H1 (cell line): ENCODE results near the gene WWC1. TPM values are rescaled to one million over a fixed set of nuclear protein-coding genes. Genes with fewer than 3 reads are reported as not detected.

Experiments used
- PHF8 ChIP-seq: fragments of 200-600 bp; sonication (generic); conservative IDR thresholded peaks from 2 replicates; pipeline ENCODE4 v1.7.1; 2012; ENCODE audit warnings: low read depth, mild to moderate bottlenecking, inconsistent platforms, low read length, moderate library complexity
- RNF2 ChIP-seq: fragments of 200-900, 300-1000 bp; sonication (generic); IDR thresholded peaks from 2 replicates; pipeline ENCODE4 v1.7.1; 2016; ENCODE audit warnings: borderline replicate concordance, low read depth, mild to moderate bottlenecking, antibody characterized with exemption, low read length; ENCODE audit not compliant: poor library complexity, severe bottlenecking; ENCODE audit errors: missing control alignments
- TAF7 ChIP-seq: optimal IDR thresholded peaks from 2 replicates; pipeline ENCODE3; 2011; ENCODE audit warnings: low read depth, mild to moderate bottlenecking, inconsistent platforms, low read length, moderate library complexity, borderline replicate concordance
- TEAD4 ChIP-seq: IDR thresholded peaks from 2 replicates; pipeline ENCODE4 v1.6.1; 2012; ENCODE audit warnings: low read depth, low read length, inconsistent platforms, mixed read lengths
- polyA plus RNA-seq, 7 experiments: library from polyadenylated mRNA; depleted of rRNA in 3 of 7; stranded (reverse) in 5 of 7; unstranded in 2 of 7; fragments of >200 nt in 5 of 7; fragments of 200-250 nt in 2 of 7; gene quantifications; 1 replicate in 5 of 7; 2 replicates in 1 of 7; 4 replicates in 1 of 7; pipeline versions ENCODE4 v1.2.1 to v1.2.3, GENCODE V29; 2011 to 2013; ENCODE audit warnings: missing spikeins in 2 of 7, mixed read lengths in 2 of 7
- total RNA-seq: library from RNA; stranded (reverse); fragmentation: NEBNext Ultra II Directional; extraction: Animal tissue kit (Norgen Biotek cat#: 25700); gene quantifications from 2 replicates; pipeline ENCODE4 v1.2.1, GENCODE V29; 2021
- TF ChIP-seq, protein P1 (sequence below): IDR thresholded peaks from 2 replicates; pipeline ENCODE4 v1.6.1; 2012; ENCODE audit warnings: low read length, inconsistent platforms
- TF ChIP-seq, protein P2 (sequence below): fragments of 300-600 bp; sonication (generic); IDR thresholded peaks from 2 replicates; pipeline ENCODE4 v1.7.1; 2012; ENCODE audit warnings: low read length, moderate library complexity, mild to moderate bottlenecking, inconsistent platforms; ENCODE audit not compliant: insufficient replicate concordance

WWC1 gene
- total and polyA plus RNA-seq, 2 of the 8 experiments (the other 6 are each of a cell fraction or from before 2014, with no cell fraction given) = 16.4 to 41.1 TPM

DNA sequence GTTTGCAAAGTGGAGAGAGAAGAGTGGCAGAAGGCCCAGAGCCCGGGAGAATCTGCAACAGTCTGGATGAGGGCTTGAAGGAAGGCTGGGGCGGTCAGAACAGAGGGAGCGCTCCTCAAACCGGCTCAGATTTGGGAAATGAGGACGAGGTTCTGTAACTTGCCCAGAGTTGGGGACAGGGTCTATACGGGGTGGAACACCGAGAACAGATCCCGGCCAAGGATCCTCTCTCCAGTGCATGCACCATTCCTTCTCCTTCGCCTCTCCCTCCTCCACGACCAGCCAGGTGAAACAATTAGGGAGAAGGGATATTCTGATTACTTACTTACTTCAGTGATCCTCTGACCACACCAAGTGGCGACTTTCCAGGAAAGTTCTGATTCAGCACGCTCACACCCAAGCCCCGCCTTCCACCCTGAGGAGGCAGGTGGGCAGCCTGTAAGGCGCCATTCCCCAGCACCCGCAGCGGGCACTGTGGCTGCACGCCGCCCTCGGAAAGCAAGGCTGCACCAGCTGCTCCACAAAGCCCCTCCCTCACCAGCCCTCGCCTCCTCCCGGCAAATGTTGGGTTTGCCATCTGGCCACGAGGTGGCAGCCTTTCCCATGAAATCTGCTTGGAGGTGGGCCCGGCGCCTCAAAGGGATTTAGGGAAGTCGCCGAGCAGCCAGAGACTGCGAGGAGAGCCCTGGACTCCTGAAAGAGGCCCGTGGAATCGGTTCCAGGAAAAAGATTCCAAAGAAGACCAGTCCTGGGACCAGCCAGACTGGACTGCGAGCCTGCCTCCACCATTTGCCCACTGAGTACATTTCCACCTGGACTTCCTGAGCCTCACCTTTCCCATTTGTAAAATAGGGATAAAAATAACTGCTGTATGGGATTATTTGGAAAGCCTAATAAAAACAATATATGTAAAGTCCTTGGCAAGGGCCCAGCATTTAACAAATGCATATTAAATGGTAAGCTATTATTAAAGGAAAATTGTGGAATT, 22.2 kb upstream of the WWC1 start (continued):
- TF ChIP-seq TEAD4 = no peak
- no peak for TF ChIP-seq PHF8
- TF ChIP-seq, protein P1, sequence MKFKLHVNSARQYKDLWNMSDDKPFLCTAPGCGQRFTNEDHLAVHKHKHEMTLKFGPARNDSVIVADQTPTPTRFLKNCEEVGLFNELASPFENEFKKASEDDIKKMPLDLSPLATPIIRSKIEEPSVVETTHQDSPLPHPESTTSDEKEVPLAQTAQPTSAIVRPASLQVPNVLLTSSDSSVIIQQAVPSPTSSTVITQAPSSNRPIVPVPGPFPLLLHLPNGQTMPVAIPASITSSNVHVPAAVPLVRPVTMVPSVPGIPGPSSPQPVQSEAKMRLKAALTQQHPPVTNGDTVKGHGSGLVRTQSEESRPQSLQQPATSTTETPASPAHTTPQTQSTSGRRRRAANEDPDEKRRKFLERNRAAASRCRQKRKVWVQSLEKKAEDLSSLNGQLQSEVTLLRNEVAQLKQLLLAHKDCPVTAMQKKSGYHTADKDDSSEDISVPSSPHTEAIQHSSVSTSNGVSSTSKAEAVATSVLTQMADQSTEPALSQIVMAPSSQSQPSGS = 0 out of 2 replicates have a peak, but pooled peaks have one; percentile 24
- TF ChIP-seq TAF7 = no peak
- TF ChIP-seq RNF2 = no peak
- TF ChIP-seq, protein P2, sequence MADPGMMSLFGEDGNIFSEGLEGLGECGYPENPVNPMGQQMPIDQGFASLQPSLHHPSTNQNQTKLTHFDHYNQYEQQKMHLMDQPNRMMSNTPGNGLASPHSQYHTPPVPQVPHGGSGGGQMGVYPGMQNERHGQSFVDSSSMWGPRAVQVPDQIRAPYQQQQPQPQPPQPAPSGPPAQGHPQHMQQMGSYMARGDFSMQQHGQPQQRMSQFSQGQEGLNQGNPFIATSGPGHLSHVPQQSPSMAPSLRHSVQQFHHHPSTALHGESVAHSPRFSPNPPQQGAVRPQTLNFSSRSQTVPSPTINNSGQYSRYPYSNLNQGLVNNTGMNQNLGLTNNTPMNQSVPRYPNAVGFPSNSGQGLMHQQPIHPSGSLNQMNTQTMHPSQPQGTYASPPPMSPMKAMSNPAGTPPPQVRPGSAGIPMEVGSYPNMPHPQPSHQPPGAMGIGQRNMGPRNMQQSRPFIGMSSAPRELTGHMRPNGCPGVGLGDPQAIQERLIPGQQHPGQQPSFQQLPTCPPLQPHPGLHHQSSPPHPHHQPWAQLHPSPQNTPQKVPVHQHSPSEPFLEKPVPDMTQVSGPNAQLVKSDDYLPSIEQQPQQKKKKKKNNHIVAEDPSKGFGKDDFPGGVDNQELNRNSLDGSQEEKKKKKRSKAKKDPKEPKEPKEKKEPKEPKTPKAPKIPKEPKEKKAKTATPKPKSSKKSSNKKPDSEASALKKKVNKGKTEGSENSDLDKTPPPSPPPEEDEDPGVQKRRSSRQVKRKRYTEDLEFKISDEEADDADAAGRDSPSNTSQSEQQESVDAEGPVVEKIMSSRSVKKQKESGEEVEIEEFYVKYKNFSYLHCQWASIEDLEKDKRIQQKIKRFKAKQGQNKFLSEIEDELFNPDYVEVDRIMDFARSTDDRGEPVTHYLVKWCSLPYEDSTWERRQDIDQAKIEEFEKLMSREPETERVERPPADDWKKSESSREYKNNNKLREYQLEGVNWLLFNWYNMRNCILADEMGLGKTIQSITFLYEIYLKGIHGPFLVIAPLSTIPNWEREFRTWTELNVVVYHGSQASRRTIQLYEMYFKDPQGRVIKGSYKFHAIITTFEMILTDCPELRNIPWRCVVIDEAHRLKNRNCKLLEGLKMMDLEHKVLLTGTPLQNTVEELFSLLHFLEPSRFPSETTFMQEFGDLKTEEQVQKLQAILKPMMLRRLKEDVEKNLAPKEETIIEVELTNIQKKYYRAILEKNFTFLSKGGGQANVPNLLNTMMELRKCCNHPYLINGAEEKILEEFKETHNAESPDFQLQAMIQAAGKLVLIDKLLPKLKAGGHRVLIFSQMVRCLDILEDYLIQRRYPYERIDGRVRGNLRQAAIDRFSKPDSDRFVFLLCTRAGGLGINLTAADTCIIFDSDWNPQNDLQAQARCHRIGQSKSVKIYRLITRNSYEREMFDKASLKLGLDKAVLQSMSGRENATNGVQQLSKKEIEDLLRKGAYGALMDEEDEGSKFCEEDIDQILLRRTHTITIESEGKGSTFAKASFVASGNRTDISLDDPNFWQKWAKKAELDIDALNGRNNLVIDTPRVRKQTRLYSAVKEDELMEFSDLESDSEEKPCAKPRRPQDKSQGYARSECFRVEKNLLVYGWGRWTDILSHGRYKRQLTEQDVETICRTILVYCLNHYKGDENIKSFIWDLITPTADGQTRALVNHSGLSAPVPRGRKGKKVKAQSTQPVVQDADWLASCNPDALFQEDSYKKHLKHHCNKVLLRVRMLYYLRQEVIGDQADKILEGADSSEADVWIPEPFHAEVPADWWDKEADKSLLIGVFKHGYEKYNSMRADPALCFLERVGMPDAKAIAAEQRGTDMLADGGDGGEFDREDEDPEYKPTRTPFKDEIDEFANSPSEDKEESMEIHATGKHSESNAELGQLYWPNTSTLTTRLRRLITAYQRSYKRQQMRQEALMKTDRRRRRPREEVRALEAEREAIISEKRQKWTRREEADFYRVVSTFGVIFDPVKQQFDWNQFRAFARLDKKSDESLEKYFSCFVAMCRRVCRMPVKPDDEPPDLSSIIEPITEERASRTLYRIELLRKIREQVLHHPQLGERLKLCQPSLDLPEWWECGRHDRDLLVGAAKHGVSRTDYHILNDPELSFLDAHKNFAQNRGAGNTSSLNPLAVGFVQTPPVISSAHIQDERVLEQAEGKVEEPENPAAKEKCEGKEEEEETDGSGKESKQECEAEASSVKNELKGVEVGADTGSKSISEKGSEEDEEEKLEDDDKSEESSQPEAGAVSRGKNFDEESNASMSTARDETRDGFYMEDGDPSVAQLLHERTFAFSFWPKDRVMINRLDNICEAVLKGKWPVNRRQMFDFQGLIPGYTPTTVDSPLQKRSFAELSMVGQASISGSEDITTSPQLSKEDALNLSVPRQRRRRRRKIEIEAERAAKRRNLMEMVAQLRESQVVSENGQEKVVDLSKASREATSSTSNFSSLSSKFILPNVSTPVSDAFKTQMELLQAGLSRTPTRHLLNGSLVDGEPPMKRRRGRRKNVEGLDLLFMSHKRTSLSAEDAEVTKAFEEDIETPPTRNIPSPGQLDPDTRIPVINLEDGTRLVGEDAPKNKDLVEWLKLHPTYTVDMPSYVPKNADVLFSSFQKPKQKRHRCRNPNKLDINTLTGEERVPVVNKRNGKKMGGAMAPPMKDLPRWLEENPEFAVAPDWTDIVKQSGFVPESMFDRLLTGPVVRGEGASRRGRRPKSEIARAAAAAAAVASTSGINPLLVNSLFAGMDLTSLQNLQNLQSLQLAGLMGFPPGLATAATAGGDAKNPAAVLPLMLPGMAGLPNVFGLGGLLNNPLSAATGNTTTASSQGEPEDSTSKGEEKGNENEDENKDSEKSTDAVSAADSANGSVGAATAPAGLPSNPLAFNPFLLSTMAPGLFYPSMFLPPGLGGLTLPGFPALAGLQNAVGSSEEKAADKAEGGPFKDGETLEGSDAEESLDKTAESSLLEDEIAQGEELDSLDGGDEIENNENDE = no peak
